GM20431 (cell line): ENCODE measurements around the gene KCNIP4.

Source experiments
- in situ Hi-C: fragments of 300-500 bp; cut with MseI, MboI; formaldehyde crosslinking; loops from one replicate; pipeline ENCODE4 v1.15.0; 2020; ENCODE audit warnings: low sequenced_read_pairs; ENCODE audit not compliant: unreplicated experiment

Gene KCNIP4

GRCh38 chr4:21716531-21716930 lies 232.0 kb downstream of the KCNIP4 start:
- in situ Hi-C loops = no loop called here

GRCh38 chr4:21710179-21710835 lies 238.3 kb downstream of the KCNIP4 start:
- in situ Hi-C loops = no loop called here

DNA sequence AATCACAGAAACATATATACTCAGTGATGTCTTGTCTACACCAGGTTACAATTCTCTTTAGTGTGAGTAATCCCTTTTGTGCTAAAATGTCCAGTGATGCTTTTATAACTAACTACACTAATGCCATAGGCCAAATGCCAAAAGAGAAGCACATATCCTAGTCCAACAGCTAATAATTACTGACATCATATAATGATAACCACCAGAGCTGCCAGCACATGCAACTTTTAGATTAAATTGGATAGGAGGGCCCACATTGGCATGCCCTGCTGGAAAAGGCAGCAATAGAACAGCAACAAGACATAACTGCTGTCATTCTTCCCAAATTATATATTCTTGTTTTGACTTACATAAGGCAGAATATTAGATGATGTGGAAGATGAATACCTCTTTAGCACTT lies 238.8 kb downstream of the KCNIP4 start:
- in situ Hi-C loops = no loop called here

GRCh38 chr4:21709031-21709430 lies 239.5 kb downstream of the KCNIP4 start:
- in situ Hi-C loops = no loop called here

DNA sequence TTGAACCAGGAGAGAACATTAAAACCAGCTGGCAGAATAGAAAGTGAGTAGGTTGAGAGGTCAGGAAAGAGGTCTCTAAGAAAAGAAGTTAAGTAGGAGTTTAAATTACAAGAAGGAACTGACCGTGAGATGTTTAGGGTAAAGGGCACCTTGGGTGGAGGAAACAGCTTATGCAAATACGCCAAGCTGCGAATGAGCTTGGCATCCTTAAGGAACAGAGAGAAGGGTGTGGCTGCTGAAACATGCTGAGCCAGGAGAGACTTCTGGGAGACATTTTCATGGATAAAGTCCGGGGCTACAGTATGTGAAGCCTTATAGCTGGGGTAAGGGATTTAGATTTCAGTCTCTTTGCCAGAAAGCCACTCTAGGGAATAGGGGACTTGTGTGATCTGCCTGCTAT lies 249.1 kb downstream of the KCNIP4 start:
- in situ Hi-C loops = no loop called here

DNA sequence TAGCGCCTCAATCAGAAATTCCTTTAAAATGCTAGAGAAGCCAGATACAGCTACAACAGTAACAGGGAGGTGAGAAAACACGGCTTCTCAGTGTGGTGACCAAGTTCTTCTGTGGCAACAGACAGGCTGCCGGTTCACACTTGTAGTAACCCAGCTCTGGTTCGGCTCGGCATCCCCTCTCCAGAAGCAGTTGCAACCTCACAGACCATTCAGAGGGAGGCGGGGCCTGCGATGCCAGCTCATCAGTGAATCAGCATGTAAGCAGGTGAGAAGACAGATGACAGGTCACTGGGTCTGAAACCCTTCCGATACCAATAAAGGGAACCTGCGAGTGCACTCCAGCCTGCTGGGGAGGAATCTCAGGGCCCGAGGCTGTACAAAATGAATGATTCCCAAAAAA lies 251.0 kb downstream of the KCNIP4 start:
- in situ Hi-C loops = no loop called here

- in situ Hi-C loops = no loop called here
Observed at GRCh38 chr4:21695141-21695540, 253.4 kb downstream of the KCNIP4 start.

DNA sequence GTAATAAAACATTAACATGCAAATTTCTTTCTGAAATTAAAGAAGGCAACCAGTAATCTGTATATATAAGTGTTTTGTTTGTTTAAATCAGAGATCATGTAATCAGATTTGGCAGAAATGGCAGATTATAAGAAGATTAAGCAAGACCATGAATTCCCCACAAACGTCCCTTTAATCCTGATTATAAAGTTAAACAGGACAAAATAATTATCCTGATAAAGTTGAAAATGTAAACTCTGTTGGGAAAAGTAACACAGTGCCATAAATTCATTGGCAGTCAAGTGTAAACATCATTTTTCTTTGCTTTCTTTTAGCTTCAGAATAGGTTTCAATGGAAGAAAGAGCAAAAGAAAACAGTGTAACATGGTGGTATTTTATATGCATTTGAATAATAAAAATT lies 256.3 kb downstream of the KCNIP4 start:
- in situ Hi-C loops = no loop called here

GRCh38 chr4:21688596-21689265 lies 259.8 kb downstream of the KCNIP4 start:
- in situ Hi-C loops = no loop called here

DNA sequence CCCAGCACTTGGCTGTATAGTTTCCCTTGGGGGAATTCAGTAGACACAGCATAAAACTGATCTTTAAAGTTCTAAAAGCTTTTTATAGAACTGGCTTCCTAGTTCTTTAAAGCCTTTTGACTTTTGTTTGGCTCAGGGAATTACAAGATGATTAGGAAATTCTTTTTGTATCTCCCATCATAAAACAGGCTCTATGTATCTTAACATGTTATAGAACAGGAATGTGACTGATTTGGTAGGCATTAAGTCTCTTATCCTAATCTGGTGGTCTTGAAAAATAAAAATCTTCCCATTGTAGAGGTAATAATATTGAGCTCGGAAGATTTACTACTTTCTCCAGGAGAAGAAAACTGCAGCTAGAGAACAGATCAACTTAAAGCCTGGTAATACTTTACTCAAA lies 262.7 kb downstream of the KCNIP4 start:
- in situ Hi-C loops = no loop called here

GRCh38 chr4:21680326-21680898 lies 268.2 kb downstream of the KCNIP4 start:
- in situ Hi-C loops = no loop called here

- in situ Hi-C loops = no loop called here
Observed at GRCh38 chr4:21678711-21679110, 269.9 kb downstream of the KCNIP4 start.

DNA sequence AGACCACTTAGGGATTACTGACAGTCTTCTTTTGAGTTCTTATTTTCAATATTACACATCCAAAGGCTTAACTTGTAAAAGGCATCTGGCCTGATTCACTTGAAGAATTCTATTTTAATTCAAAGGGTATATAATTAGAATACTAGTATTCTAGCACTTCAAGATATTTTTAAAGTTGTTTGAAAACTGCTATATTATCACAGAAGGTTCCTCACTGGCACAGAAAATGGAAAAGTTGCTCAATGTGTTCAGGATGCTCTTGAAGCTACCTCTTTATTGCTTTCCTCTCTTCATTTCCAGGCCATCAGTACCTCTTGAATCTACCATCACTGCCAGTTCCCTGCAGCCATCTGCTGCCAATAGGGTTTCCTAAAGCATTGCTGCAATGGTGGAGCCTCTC lies 271.4 kb downstream of the KCNIP4 start:
- in situ Hi-C loops = no loop called here

GRCh38 chr4:21664355-21664754 lies 284.2 kb downstream of the KCNIP4 start:
- in situ Hi-C loops = no loop called here

DNA sequence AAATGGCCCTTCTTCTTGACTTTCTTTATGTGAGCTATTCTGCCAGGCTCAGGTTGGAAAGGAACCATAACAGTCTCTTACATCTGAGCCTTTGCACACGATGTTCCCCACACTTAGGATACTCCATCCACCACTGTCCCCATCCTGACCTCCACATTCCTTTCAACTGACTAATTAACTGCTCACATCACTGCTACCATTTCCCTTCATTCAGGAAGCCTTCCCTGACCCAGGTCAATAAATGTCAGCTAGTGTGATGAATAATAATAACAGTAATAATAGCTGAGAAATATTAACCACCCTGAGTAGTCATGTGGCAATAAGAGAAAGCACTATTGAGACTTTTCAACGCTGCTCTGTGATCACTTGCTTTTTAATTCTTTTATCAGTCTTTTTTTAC lies 291.7 kb downstream of the KCNIP4 start:
- in situ Hi-C loops = no loop called here

- in situ Hi-C loops = no loop called here
Observed at GRCh38 chr4:21655031-21655430, 293.5 kb downstream of the KCNIP4 start.

GRCh38 chr4:21652508-21653231 lies 295.9 kb downstream of the KCNIP4 start:
- in situ Hi-C loops = no loop called here

DNA sequence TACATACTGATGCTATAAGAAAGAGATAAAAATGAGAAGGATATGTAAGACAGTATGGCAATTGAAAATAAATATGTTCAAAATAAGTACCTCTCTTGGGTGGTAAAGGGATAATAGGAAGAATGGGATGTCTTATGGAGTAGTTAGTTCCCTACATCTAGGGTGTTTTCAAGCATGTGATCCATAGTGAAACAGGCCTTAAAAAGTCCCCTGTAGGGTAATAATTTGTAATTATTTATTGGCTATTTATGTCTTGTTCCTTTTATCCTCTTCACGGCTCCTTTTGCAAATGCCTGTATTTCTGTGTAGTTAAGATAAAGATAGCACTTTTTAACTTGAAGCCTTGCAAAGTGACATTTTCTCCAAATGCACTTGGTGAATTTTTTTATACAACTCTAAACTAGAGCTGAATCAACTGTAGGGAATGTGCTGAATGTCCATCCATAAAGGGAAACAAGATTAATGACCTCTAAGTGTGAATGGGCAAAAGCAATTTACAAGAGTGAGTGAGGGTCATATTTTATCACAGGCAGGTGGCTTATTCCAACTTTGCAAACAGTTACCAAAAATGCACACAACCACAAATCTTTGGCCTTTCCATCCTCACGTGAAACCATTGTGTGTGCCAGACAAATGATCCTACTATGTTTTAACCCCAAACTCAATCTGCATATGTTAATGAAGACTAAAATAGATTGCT lies 299.0 kb downstream of the KCNIP4 start:
- in situ Hi-C loops = no loop called here

DNA sequence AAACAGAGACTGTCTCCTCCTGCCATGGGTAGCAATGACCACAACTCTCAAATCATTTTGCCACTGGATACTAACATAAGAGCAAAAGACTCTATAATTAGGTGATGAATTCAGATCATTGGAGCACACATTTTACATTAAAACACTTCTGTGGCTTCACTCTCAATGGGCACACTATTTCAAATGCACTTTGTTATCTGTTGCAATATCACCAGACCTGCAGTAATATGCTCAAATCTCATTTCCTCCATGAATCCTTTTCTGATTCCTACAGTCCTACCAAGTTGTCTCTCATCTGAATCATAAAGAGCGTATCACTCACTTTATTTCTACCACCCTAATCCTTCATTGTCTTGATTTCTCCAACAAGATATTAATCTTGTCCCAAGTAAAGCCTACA lies 302.8 kb downstream of the KCNIP4 start:
- in situ Hi-C loops = no loop called here

- in situ Hi-C loops = no loop called here
Observed at GRCh38 chr4:21641696-21642095, 306.9 kb downstream of the KCNIP4 start.
